HFFc6 (cell line): ENCODE data around the gene SLC4A3. TPM values are rescaled to one million over a fixed set of nuclear protein-coding genes. Genes with fewer than 3 reads are reported as not detected.

Experiments
- DNase-seq: peaks from one replicate; pipeline ENCODE4 v3.0.0-alpha.2; 2018
- H3K27ac Mint-ChIP-seq: 2 replicates; pipeline ENCODE4 v1.8.0; 2020; ENCODE audit warnings: mild to moderate bottlenecking, mixed read lengths
- H3K27me3 Mint-ChIP-seq: 2 replicates; pipeline ENCODE4 v1.8.0; 2021; ENCODE audit warnings: mild to moderate bottlenecking, moderate library complexity, mixed read lengths; ENCODE audit not compliant: insufficient read depth
- H3K36me3 Mint-ChIP-seq: 2 replicates; pipeline ENCODE4 v1.8.0; 2021; ENCODE audit warnings: low read depth, mixed read lengths
- H3K4me1 Mint-ChIP-seq: 2 replicates; pipeline ENCODE4 v1.8.0; 2020; ENCODE audit warnings: low read depth, mixed read lengths
- H3K4me3 Mint-ChIP-seq: 2 replicates; pipeline ENCODE4 v1.8.0; 2020; ENCODE audit warnings: mild to moderate bottlenecking, moderate library complexity, mixed read lengths
- H3K9me3 Mint-ChIP-seq: 2 replicates; pipeline ENCODE4 v1.8.0; 2020; ENCODE audit warnings: mild to moderate bottlenecking, mixed read lengths
- total RNA-seq, 6 experiments: library from RNA; stranded (reverse); fragmentation: NEBNext Ultra II Directional; extraction: Animal tissue kit (Norgen Biotek cat#: 25700); gene quantifications; 2 replicates in 1 of 6; 3 replicates in 5 of 6; pipeline ENCODE4 v1.2.3, GENCODE V29; 2021
- TF ChIP-seq, protein P1 (sequence below): fragments of 200-600 bp; sonication (generic); IDR thresholded peaks from 2 replicates; pipeline ENCODE4 v1.5.0; 2021; ENCODE audit warnings: antibody characterized with exemption, mild to moderate bottlenecking

Gene SLC4A3
- total RNA-seq, 6 experiments from 2014 or later = 3.7 to 13.5 (median 4.3) TPM

DNA sequence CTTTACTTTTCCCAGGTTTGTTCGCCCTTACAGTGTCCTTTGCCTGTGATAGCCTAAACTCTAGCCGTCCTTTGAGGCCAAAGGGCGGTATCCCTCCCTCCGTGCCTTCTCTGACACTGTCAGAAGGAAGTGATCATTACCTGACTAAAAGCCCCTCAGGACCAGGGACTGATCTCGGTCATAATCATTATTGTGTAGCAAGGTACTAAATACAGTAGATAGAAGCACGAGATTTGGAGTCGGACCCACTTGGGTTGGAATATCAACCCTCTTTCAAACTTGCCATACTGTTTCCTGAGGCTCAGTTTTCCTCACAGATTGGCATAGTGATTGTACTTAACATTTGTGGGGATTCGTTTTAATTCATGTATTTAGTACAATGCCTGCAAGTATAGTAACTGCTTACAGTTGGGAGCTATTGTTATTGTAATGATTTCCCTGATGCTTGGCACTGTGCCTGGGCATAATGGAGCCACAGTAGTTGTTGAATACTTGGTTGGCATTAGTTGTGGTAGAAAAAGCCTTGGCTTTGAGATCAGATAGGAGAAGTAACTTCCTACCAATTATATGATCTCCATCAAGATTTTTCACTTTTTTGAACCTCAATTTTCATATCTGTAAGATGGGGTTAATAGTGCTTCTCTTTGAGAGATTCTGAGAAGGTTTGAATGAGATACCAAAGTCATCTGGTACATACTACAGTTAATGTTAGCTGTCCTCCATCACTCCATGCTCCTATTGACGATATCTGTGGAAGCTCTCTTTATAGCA lies 28.9 kb upstream of the SLC4A3 start:
- H3K27me3 Mint-ChIP-seq = peaks cover 5% of the 10 kb centered on the region
- 0 out of 2 replicates have a peak, but pooled peaks cover 4% of the 10 kb centered on the region for H3K36me3 Mint-ChIP-seq
- H3K9me3 Mint-ChIP-seq = no peaks in the 10 kb centered on the region
- peak overlapping the region; percentile 98 for H3K27ac Mint-ChIP-seq
- TF ChIP-seq, protein P1, sequence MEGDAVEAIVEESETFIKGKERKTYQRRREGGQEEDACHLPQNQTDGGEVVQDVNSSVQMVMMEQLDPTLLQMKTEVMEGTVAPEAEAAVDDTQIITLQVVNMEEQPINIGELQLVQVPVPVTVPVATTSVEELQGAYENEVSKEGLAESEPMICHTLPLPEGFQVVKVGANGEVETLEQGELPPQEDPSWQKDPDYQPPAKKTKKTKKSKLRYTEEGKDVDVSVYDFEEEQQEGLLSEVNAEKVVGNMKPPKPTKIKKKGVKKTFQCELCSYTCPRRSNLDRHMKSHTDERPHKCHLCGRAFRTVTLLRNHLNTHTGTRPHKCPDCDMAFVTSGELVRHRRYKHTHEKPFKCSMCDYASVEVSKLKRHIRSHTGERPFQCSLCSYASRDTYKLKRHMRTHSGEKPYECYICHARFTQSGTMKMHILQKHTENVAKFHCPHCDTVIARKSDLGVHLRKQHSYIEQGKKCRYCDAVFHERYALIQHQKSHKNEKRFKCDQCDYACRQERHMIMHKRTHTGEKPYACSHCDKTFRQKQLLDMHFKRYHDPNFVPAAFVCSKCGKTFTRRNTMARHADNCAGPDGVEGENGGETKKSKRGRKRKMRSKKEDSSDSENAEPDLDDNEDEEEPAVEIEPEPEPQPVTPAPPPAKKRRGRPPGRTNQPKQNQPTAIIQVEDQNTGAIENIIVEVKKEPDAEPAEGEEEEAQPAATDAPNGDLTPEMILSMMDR = no peak
- DNase-seq = no peak
- peak overlapping the region; percentile 96 for H3K4me3 Mint-ChIP-seq
- H3K4me1 Mint-ChIP-seq = peaks cover 46% of the 10 kb centered on the region

DNA sequence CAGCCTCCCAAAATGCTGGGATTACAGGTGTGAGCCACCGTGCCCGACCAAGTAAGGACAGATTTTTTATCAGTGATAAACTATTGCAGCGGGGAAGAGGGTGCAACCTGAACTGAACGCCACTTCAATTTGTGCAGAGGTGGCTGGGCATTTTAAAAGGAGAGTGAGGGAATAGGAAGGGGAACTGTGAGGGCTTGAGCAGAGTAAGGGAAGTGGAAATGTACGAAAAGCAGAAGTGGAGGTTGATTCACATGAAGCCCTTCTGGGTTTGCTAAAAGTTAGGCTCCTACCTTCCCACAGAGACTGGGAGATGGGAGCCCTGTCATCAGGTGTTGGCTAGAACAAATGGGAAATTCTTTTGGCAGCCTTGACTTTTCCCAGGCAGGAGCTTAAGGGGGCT lies 23.7 kb upstream of the SLC4A3 start:
- H3K4me1 Mint-ChIP-seq = peaks cover 15% of the 10 kb centered on the region
- no peak overlapping the region for H3K27ac Mint-ChIP-seq
- TF ChIP-seq, protein P1 = no peak
- no peak for DNase-seq
- H3K9me3 Mint-ChIP-seq = no peaks in the 10 kb centered on the region
- H3K4me3 Mint-ChIP-seq = no peak overlapping the region
- 0 out of 2 replicates have a peak, but pooled peaks cover 10% of the 10 kb centered on the region for H3K36me3 Mint-ChIP-seq
- no peaks in the 10 kb centered on the region for H3K27me3 Mint-ChIP-seq

DNA sequence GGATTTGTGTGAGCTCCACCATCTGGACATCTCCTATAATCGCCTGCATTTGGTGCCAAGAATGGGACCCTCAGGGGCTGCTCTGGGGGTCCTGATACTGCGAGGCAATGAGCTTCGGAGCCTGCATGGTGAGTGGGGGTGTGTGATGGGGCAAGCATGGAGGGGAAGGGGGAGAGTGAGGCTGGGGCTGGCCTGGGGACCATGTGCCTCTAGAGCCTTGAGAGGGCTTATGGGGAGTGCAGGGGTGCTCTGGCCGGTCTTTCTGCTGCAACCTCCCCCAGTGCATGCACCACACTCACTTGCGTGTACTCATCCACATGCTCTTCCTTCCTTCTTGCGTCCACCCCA lies 21.8 kb upstream of the SLC4A3 start:
- H3K36me3 Mint-ChIP-seq = peaks cover 10% of the 10 kb centered on the region; the same call in 1 of the 2 replicates
- H3K4me1 Mint-ChIP-seq = peaks cover 3% of the 10 kb centered on the region
- no peak overlapping the region for H3K27ac Mint-ChIP-seq
- no peaks in the 10 kb centered on the region for H3K9me3 Mint-ChIP-seq
- TF ChIP-seq, protein P1 = no peak
- H3K4me3 Mint-ChIP-seq = no peak overlapping the region
- no peaks in the 10 kb centered on the region for H3K27me3 Mint-ChIP-seq
- no peak for DNase-seq

DNA sequence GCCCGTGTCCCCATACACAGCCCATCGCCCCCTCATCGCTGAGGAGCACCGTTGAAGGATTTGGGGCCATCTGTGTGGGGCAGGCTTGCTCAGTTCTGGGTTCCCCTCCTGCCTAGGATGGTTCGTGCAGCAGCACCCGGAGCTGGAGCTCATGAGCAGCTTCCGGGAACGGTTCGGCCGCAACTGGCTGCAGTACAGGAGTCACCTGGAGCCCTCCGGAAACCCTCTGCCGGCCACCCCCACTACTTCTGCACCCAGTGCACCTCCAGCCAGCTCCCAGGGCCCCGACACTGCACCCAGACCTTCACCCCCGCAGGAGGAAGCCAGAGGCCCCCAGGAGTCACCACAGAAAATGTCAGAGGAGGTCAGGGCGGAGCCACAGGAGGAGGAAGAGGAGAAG lies 19.5 kb upstream of the SLC4A3 start:
- no peak overlapping the region for H3K4me3 Mint-ChIP-seq
- no peaks in the 10 kb centered on the region for H3K4me1 Mint-ChIP-seq
- no peak for DNase-seq
- TF ChIP-seq, protein P1 = no peak
- peaks cover 14% of the 10 kb centered on the region; the same call in 1 of the 2 replicates for H3K36me3 Mint-ChIP-seq
- no peak overlapping the region for H3K27ac Mint-ChIP-seq
- no peaks in the 10 kb centered on the region for H3K9me3 Mint-ChIP-seq
- H3K27me3 Mint-ChIP-seq = no peaks in the 10 kb centered on the region

DNA sequence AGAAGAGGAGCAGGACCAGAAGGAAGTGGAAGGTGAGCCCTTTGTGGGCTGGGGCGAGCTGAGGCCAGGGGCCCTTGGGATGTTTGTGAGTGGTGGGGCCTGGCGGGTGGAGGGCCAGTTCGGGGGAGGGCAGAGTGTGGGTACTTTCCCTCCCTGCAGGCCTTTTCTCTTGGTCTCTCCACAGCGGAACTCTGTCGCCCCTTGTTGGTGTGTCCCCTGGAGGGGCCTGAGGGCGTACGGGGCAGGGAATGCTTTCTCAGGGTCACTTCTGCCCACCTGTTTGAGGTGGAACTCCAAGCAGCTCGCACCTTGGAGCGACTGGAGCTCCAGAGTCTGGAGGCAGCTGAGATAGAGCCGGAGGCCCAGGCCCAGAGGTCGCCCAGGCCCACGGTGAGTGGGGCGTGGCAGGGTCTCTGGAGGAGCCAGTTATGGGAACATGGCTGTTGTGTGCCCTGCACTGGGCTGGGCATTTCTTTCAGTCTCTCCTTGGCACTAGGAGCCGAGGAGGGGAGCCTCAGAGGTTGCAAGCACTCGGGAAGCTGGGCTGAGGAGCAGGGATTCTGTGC lies 18.9 kb upstream of the SLC4A3 start:
- Mint-ChIP-seq H3K36me3 (peaks cover 14% of the 10 kb centered on the region; the same call in 1 of the 2 replicates), H3K27ac (no peak overlapping the region), H3K4me3 (no peak overlapping the region), H3K27me3 (no peaks in the 10 kb centered on the region), H3K4me1 (no peaks in the 10 kb centered on the region), H3K9me3 (no peaks in the 10 kb centered on the region)
- TF ChIP-seq, protein P1 = no peak
- no peak for DNase-seq
